ENCODE data around the gene MON1A.

MON1A gene

GRCh38 chr3:49929291-49930167, at the start of gene MON1A:
Gene MON1A (minus strand): TSS chr3:49929811. CDS start chr3:49913346, 16,465 bp downstream.
- peak; percentile 49 for TF ChIP-seq CTCF (conservative IDR thresholded peaks at IDR 0.05; ENCODE audit: low read depth)
- CTCF ChIA-PET: interaction anchor here (0.6 to 0.7 kb wide), 3 partner anchors 68 to 210 kb away, joined by 3 to 5 read pairs (median 3); partner anchors contain the start of gene AMIGO3
- peak within 1 kb of the TSS; percentile 83 for H3K27ac ChIP-seq
- peak; percentile 77 for DNase-seq (ENCODE audit: low spot score)
- POLR2A ChIA-PET (ENCODE audit: low non-redundant PET): interaction anchor here (0.6 to 0.8 kb wide), 2 partner anchors 73 to 160 kb away, joined by 3 read pairs; partner anchors contain the start of genes RBM5 and TRAIP

- no peak for TF ChIP-seq CTCF (conservative IDR thresholded peaks at IDR 0.05; ENCODE audit: low read depth)
- no peak for DNase-seq (ENCODE audit: low spot score)
- no peak overlapping the region for H3K27ac ChIP-seq
- ChIA-PET POLR2A (ENCODE audit: low non-redundant PET) (no interaction called here), CTCF (no interaction called here)
Observed at GRCh38 chr3:49976942-49977341, 47.3 kb upstream of the MON1A start.

- DNase-seq (ENCODE audit: low spot score): no peak
- ChIA-PET CTCF (interaction anchor here (0.7 kb wide), 1 partner anchor 798 kb away, joined by 3 read pairs; no protein-coding TSS in a partner anchor), POLR2A (ENCODE audit: low non-redundant PET) (no interaction called here)
- no peak for TF ChIP-seq CTCF (conservative IDR thresholded peaks at IDR 0.05; ENCODE audit: low read depth)
- H3K27ac ChIP-seq: peak overlapping the region; percentile 20
Observed at GRCh38 chr3:49972656-49973055, 43.0 kb upstream of the MON1A start.

- ChIA-PET POLR2A (ENCODE audit: low non-redundant PET) (no interaction called here), CTCF (no interaction called here)
- no peak for DNase-seq (ENCODE audit: low spot score)
- H3K27ac ChIP-seq: no peak overlapping the region
- no peak for TF ChIP-seq CTCF (conservative IDR thresholded peaks at IDR 0.05; ENCODE audit: low read depth)
Observed at GRCh38 chr3:49968346-49968745, 38.7 kb upstream of the MON1A start.

GRCh38 chr3:49967291-49967690, 37.7 kb upstream of the MON1A start:
- no peak for DNase-seq (ENCODE audit: low spot score)
- no peak for TF ChIP-seq CTCF (conservative IDR thresholded peaks at IDR 0.05; ENCODE audit: low read depth)
- no peak overlapping the region for H3K27ac ChIP-seq
- POLR2A ChIA-PET (ENCODE audit: low non-redundant PET): no interaction called here
- CTCF ChIA-PET: no interaction called here

- POLR2A ChIA-PET (ENCODE audit: low non-redundant PET): no interaction called here
- peak; percentile 20 for DNase-seq (ENCODE audit: low spot score)
- no peak for TF ChIP-seq CTCF (conservative IDR thresholded peaks at IDR 0.05; ENCODE audit: low read depth)
- CTCF ChIA-PET: interaction anchor here (0.6 kb wide), 1 partner anchor 217 kb away, joined by 3 read pairs; no protein-coding TSS in a partner anchor
- no peak overlapping the region for H3K27ac ChIP-seq
Observed at GRCh38 chr3:49966233-49966942, 36.8 kb upstream of the MON1A start.

Data from RWPE1 (cell line).